Testis (tissue), 3 donors: ENCODE results near the gene YEATS2. TPM values are rescaled to one million over a fixed set of nuclear protein-coding genes. Genes with fewer than 3 reads are reported as not detected.
"Not testable (repeated sequence)": the region's sequence is repeated elsewhere in the genome, so short reads cannot be mapped to it uniquely, and the experiment has no call there.

Source experiments
- DNase-seq: peaks from one replicate; pipeline ENCODE4 v3.0.0-alpha.2; 2019
- H3K27ac ChIP-seq, 2 donors: fragments of 200-600 bp; sonication (generic); one replicate each; pipeline ENCODE4 v1.5.1; 2019
- H3K27me3 ChIP-seq: fragments of 200-600 bp; sonication (generic); one replicate; pipeline ENCODE4 v1.5.1; 2019
- H3K36me3 ChIP-seq: fragments of 200-600 bp; sonication (generic); one replicate; pipeline ENCODE4 v1.5.1; 2017; ENCODE audit warnings: low read depth; ENCODE audit errors: missing control alignments
- H3K4me1 ChIP-seq: fragments of 200-600 bp; sonication (generic); one replicate; pipeline ENCODE4 v1.5.1; 2019
- H3K4me3 ChIP-seq, 2 donors: fragments of 200-600 bp; sonication (generic); one replicate each; pipeline ENCODE4 v1.5.1; 2017 to 2019
- H3K9me3 ChIP-seq: fragments of 200-600 bp; sonication (generic); one replicate; pipeline ENCODE4 v1.5.1; 2017
- POLR2A ChIP-seq: fragments of 450-650 bp; IDR thresholded peaks from one replicate; pipeline ENCODE4 v1.6.1; 2017; ENCODE audit warnings: antibody characterized with exemption, mild to moderate bottlenecking, moderate library complexity
- WGBS, 2 donors: methylation state at CpG; one replicate each; pipeline ENCODE4 v1.1.5; 2018; 5-methylcytosine and 5-hydroxymethylcytosine counted together
- intact Hi-C: fragments of 100-400 bp; cut with DNase I; formaldehyde crosslinking; loops from one replicate; pipeline ENCODE4 v1.15.1; 2023; ENCODE audit warnings: low total_unique reads
- polyA plus RNA-seq: library from polyadenylated mRNA; stranded (reverse); fragments of 350-450 nt; fragmentation: Illumina TruSeq; extraction: RNeasy Lipid Tissue Mini Kit (QIAGEN cat#74804); gene quantifications from one replicate; pipeline ENCODE4 v1.2.3, GENCODE V29; 2014; ENCODE audit warnings: low read depth, low replicate concordance; ENCODE audit not compliant: insufficient read depth
- total RNA-seq, 2 donors: library from RNA; depleted of rRNA; stranded (reverse); fragments of >200 nt; gene quantifications; one replicate each; pipeline ENCODE4 v1.2.3, GENCODE V29; 2016
- TF ChIP-seq, protein P1 (sequence below), 3 experiments: fragments of 450-650 bp in 2 of 3; fragments of 200-600 bp in 1 of 3; sonication (generic) in 1 of 3; IDR thresholded peaks; one replicate each; pipeline ENCODE4 v1.5.1; 2016 to 2019; ENCODE audit warnings: antibody characterized with exemption in 3 of 3, mild to moderate bottlenecking in 2 of 3, moderate library complexity in 1 of 3

Gene YEATS2
- total and polyA plus RNA-seq, 3 donors from 2014 or later, result 19.3 to 41.7 (median 39.9) TPM

DNA sequence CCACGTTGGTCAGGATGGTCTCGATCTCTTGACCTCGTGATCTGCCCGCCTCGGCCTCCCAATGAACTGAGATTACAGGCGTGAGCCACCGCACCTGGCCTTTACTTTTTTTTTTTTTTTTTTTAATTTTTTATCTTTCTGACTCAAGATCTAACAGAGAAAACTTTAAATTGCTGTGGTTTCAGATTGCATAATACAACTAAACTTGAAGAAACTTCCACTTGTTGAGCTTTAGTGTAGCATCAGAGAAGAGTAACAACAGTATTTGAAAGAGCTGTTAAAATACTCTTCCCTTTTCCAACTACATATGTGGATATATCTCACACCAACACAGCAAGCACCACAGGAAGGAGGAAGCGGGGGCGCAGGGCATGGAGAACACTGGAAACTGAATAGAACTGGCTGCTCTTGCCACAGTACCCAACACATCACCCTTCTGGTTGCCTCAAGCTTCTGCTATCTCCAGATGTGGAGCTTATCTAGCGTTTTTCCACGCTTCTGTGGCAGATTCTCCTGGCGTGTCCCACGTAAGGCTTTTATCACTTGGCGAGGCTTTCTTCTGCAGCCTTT, 82.4 kb downstream of the YEATS2 start:
- intact Hi-C loops, result no loop called here
- Histone ChIP-seq H3K4me3 (no peak overlapping the region), H3K4me1 (no peaks in the 10 kb centered on the region), H3K27ac (no peak overlapping the region), H3K27me3 (no peaks in the 10 kb centered on the region), H3K9me3 (no peaks in the 10 kb centered on the region), H3K36me3 (no peaks in the 10 kb centered on the region)
- TF ChIP-seq, protein P1, sequence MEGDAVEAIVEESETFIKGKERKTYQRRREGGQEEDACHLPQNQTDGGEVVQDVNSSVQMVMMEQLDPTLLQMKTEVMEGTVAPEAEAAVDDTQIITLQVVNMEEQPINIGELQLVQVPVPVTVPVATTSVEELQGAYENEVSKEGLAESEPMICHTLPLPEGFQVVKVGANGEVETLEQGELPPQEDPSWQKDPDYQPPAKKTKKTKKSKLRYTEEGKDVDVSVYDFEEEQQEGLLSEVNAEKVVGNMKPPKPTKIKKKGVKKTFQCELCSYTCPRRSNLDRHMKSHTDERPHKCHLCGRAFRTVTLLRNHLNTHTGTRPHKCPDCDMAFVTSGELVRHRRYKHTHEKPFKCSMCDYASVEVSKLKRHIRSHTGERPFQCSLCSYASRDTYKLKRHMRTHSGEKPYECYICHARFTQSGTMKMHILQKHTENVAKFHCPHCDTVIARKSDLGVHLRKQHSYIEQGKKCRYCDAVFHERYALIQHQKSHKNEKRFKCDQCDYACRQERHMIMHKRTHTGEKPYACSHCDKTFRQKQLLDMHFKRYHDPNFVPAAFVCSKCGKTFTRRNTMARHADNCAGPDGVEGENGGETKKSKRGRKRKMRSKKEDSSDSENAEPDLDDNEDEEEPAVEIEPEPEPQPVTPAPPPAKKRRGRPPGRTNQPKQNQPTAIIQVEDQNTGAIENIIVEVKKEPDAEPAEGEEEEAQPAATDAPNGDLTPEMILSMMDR (IDR thresholded peaks at IDR 0.05), result no peak
- TF ChIP-seq POLR2A, result no peak
- 83 to 87% methylated on average over 14 of the region's 14 CpGs for WGBS, 2 donors
- DNase-seq, result no peak

DNA sequence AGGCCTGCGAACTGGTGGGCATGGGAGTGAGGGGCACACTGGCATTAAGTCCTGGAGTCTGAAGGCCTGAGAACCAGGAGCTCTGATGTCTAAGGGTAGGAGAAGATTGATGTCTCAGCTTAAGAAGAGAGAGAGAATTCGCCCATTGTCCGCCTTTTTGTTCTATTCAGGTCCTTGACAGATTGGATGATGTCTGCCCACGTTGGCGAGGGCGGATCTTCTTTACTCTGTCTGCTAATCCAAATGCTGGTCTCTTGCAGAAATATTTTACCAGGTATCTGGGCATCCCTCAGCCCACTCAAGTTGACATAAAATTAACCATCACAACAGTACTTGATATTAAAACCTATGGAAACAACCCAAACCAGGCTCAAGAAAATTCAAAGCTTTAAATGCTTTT, 83.6 kb downstream of the YEATS2 start:
- no peak overlapping the region for H3K4me3 ChIP-seq
- H3K36me3 ChIP-seq, result no peaks in the 10 kb centered on the region
- no peaks in the 10 kb centered on the region for H3K27me3 ChIP-seq
- no peaks in the 10 kb centered on the region for H3K4me1 ChIP-seq
- H3K9me3 ChIP-seq, result no peaks in the 10 kb centered on the region
- WGBS, 2 donors, result 92 to 93% methylated on average over 6 of the region's 6 CpGs
- no peak for DNase-seq
- intact Hi-C loops, result no loop called here
- H3K27ac ChIP-seq, result no peak overlapping the region
- no peak for TF ChIP-seq POLR2A
- TF ChIP-seq, protein P1 (IDR thresholded peaks at IDR 0.05), result no peak

DNA sequence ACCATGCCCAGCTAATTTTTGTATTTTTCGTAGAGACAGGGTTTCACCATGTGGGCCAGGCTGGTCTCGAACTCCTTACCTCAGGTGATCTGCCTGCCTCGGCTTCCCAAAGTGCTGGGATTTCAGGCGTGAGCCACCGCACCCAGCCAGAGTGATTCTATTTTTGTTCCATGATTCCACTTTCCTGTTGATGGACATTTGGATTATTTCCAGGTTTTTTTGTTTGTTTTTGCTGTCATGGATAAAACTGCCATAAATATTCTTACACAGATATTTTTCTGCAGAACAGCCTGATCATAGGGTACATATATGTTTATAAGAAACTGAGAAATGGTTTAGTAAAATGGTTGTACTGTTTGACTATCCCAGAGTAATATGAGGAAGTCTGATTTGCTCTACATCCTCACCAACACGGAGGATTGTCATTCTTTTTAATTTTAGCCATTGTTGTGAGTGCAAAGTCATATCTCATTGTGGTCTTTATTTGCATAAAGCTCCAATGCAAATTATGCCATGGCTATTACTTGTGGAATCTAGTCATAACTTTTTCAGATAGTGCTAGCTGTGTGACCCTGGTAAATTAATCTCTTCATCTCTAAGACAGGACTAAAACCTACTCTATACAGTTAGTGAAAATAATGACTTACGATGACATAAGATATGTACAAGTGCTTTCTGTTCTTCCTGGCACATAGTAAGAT, 85.1 kb downstream of the YEATS2 start:
- H3K9me3 ChIP-seq, result no peaks in the 10 kb centered on the region
- intact Hi-C loops, result no loop called here
- H3K27me3 ChIP-seq, result no peaks in the 10 kb centered on the region
- no peaks in the 10 kb centered on the region for H3K36me3 ChIP-seq
- no peaks in the 10 kb centered on the region for H3K4me1 ChIP-seq
- no peak overlapping the region for H3K4me3 ChIP-seq
- TF ChIP-seq, protein P1 (IDR thresholded peaks at IDR 0.05), result no peak
- no peak for TF ChIP-seq POLR2A
- 89 to 90% methylated on average over 7 of the region's 7 CpGs for whole genome bisulfite sequencing, 2 donors
- no peak overlapping the region for H3K27ac ChIP-seq
- DNase-seq, result no peak

DNA sequence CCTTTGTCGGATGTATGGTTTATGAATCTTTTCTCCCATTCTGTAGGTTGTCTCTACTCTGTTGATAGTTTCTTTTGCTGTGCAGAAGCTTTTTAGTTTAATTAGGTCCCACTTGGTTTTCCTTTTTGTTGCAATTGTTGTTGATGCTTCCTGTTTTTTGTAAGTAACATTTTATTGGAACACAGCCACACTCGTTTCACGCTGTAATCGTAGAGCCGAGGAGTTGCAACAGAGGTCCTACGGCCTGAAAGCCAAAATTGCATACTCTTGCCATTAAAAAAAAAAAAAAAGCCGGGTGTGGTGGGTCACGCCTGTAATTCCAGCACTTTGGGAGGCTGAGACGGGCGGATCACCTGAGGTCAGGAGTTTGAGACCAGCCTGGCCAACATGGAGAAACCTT, 86.9 kb downstream of the YEATS2 start:
- intact Hi-C loops, H3K36me3 ChIP-seq, H3K27ac ChIP-seq, H3K4me3 ChIP-seq, H3K27me3 ChIP-seq, H3K4me1 ChIP-seq, H3K9me3 ChIP-seq, DNase-seq: not testable (repeated sequence)
- WGBS, 2 donors, result 76 to 83% methylated on average over 10 of the region's 10 CpGs

DNA sequence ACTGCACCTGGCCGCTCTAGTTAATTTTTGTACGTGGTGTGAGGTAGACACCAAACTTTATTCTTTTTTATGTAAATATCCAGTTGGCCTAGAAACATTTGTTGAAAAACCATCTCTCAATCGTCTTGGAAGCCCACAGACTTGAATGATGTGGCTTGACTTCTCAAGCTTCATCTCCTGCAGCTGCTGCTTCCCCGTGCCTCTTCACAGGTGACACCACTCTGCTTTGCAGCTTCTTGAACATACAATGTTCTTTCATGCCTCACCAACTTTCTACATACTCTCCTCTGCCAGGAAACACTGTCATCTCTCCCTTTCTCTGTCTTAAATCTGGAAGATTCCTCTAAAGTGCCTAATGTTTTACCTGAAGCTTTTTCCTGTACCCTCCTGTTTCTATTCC, 92.2 kb downstream of the YEATS2 start:
- Histone ChIP-seq H3K27me3 (no peaks in the 10 kb centered on the region), H3K9me3 (no peaks in the 10 kb centered on the region), H3K4me3 (no peak overlapping the region), H3K36me3 (no peaks in the 10 kb centered on the region), H3K27ac (no peak overlapping the region), H3K4me1 (no peaks in the 10 kb centered on the region)
- WGBS, 2 donors, result 96 to 97% methylated on average over 4 of the region's 4 CpGs
- intact Hi-C loops, result no loop called here
- TF ChIP-seq, protein P1 (IDR thresholded peaks at IDR 0.05), result no peak
- TF ChIP-seq POLR2A, result no peak
- DNase-seq, result no peak
